GM12891 (cell line): ENCODE data around the gene RFNG.

ENCODE experiments used
- POLR2A ChIP-seq: IDR thresholded peaks from 2 replicates; pipeline ENCODE4 v1.6.1; 2011; ENCODE audit warnings: low read depth, low read length, control low read depth
- POU2F2 ChIP-seq: IDR thresholded peaks from 2 replicates; pipeline ENCODE4 v1.6.1; 2011; ENCODE audit warnings: low read depth, mild to moderate bottlenecking, control low read depth, low read length, moderate library complexity

- TF ChIP-seq POLR2A, result no peak
- TF ChIP-seq POU2F2, result no peak
Observed at GRCh38 chr17:82051776-82052637, at the start of gene RFNG, which contains the start of gene GPS1.
